GM03348 (cell line): ENCODE results near the gene DPRX.

Source experiments
- DNase-seq: peaks from one replicate; pipeline ENCODE4 v3.0.0; 2012; ENCODE audit warnings: low spot score

DPRX gene, protein sequence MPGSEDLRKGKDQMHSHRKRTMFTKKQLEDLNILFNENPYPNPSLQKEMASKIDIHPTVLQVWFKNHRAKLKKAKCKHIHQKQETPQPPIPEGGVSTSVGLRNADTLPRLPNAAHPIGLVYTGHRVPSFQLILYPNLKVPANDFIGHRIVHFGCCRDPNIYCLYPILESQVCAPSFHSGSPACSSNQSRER

DNA sequence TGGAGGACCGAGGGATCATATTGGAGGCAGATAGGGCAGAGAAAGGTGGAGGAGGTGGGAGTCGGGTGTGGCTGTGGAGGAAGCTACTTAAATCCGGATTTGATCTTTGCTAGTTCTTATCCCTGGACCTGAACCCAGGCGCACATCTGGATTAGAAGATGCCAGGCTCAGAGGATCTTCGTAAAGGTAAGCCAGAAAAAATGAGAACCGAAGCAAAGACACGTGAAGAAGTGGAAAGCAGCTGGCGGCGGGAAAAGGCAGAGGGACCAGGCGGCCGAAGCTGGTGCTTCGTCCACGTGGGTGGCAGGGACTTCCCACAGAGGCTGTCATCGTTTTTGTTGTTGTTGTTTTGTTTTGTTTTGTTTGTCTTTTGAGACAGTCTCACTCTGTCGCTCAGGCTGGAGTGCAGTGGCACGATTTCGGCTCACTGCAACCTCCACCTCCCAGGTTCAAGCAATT, at the start of gene DPRX:
DPRX (plus strand) TSS at position 51 of the 459 bp plus-strand sequence; CDS start at position 159, 108 bp downstream.
- no peak for DNase-seq

DNA sequence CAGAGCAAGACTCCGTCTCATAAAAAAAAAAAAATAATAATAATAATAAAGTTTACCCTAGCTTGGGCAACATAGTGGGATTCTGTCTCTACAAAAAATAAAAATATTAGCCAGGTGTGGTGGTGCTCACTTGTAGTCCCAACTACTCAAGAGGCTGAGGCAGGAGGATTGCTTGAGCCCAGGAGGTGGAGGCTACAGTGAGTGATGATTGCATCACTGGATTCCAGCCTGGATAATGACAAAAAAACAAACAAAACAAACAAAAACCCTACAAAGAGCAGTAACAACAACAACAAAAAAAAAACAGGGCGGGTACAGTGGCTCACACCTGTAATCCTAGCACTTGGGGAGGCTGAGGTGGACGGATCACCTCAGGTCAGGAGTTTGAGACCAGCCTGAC, 48.6 kb upstream of the DPRX start:
- no peak for DNase-seq

DNA sequence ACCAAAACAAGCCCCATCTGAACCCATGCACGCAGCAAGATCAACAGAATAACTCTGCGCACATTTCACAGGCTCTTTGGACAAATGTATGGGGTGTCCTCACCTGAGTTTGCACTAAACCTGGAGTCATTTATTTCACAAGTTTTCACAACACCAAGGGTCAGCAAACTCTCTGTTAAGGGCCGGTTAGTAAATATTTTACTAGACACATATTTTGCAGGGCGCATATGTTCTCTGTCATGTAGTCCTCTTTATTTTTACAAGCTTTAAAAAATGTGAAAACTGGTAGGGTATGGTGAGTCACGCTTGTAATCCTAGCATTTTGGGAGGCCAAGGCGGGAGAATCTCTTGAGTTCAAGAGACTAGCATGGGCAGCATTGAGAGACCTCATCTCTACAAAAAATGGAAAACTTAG, 45.5 kb upstream of the DPRX start:
- DNase-seq = no peak

DNA sequence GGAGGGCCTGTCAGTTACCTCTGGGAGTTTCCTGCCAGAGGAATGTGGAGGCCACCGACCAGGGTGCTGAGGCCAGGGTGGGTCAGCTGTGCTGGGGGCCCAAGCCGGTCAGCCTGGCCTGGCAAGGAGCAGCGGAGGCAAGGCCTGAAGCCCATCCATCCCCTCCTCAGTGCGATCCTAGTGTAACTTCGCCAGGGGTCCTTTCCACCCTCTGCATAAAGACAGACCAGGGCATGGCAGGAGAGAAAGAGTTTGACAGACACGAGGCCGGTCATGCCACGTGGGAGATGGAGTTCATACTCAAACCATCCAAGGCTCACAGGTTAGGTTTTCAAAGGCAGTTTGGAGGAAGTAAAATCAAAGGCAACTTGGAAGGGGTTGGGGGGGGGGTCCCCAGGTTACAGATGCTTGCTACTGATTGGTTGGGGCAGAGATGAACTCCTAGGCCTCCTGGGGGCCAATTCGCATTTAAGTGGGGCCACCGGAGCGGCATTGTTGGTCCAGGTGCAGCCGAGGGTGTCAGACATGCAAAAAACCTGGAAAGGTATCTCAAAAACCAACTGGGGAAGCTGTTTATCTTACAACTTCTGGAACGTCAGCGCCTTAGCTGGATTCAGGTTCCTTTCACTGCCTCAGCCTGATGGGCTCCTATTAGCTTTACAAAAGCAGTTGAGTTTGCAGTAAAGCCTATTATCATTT, 36.8 kb upstream of the DPRX start:
- DNase-seq = no peak

DNA sequence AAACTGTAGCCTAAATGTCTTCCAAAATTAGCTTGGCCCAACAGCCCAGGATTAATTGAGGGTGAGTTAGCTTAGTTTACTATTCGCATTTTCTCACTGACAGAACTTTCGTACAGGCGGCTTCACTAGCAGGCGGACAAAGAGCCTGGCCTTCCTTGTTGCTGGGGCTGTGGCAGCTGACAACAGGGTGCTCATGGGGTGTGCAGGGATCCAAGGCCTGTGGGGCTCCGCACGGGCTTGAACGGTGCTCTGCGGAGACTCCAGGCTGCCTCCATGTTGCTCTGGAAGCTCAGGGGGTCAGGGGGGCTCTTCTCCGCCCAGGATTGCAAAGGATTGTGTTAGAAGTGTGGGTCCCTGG, 36.3 kb upstream of the DPRX start:
- DNase-seq = no peak

DNA sequence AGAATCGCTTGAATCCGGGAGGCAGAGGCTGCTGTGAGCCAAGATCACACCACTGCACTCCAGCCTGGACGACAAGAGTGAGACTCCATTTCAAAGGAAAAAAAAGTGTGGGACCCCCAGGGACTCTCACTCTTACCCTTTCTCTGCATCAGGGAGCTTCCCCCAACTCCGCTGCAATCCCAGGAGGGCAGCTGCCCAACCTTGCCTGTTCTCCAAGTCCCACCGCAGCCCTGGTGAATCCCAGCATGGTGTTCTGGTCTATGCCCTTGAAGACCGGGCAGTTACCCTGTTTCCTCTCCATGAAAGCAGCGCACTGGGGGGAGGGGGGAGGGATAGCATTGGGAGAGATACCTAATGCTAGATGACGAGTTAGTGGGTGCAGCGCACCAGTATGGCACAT, 35.7 kb upstream of the DPRX start:
- no peak for DNase-seq

DNA sequence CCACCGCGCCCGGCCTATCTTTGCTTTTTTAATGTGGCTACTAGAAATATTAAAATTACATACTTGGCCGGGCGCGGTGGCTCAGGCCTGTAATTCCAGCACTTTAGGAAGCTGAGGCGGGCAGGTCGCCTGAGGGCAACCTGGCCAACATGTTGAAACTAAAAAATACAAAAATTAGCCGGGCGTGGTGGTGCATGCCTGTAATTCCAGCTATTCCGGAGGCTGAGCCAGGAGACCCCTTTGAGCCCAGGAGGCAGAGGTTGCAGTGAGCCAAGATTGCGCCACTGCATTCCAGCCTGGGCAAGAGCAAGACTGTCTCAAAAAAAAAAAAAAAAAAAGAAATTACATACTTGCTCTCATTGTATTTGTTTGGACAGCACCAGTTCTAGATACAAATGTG, 34.8 kb upstream of the DPRX start:
- DNase-seq = no peak

DNA sequence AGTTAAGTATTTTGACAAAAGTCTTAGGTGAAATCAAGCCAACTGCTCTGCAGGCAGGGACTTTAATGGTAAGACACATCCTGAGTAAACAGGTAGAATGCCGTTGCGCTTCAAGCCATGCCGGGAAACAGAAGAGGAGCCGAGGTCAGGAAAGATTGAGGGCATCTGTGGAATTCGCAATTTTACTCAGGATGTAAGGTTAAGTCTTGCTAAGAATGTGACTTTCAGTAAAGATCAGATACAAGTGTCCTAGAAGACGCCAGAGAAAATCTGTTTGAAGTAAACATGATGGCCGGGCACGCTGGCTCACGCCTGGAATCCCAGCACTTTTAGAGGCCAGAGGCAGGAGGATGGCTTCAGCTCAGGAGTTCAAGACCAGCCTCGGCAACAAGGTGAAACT, 33.4 kb upstream of the DPRX start:
- DNase-seq = no peak

DNA sequence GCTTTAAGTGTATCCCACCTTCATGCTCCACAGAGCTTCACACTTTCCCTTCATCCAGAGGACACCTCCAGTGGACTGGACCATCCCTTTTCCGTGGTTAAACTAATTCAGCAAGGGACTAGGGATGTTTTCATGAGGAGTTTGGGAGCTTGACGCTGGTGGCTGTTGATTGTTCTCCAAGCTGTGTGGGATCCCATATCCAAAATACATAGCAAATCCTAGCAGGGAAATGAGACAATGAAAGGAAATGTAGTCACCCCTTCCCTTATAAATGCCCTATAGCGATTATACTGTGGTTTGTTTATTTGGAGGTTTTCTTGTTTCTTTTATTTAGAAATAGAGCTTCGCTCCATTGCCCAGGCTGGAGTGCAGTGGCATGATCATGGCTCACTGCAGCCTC, 31.6 kb upstream of the DPRX start:
- DNase-seq = no peak

DNA sequence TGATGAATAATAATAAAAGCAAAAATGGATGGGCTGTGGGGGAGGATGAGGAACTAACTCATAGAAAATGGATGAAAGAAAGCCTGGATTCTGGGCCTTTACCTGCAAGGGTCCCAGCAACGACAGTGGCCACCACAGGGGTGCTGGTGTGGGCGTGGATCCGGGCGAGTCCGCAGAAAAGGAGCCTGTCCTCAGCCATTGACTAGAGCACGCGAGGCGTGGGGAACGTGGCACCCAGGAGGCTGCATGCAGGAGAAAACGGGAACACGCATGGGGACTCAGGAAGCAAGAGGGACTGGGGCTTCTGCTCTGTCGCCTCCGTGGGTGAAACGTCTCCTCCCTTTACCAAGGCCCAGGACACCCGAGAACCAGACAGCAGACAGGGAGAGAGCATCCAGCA, 25.8 kb upstream of the DPRX start:
- DNase-seq = no peak

DNA sequence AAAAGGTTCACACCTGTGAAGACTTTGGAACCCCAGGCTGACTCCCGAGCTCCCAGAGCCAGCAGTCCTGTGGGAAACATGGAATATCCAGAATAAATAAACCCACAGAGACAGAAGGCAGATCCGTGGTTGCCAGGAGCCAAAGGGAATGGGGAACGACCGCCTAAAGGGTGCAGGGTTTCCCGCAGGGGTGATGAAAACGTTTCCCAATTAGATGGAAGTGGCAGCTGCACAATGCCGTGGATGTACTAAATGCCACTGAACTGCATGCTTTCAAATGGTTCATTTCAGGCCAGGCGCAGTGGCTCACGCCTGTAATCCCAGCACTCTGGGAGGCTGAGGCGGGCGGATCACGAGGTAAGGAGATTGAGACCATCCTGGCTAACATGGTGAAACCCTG, 23.4 kb upstream of the DPRX start:
- no peak for DNase-seq

DNA sequence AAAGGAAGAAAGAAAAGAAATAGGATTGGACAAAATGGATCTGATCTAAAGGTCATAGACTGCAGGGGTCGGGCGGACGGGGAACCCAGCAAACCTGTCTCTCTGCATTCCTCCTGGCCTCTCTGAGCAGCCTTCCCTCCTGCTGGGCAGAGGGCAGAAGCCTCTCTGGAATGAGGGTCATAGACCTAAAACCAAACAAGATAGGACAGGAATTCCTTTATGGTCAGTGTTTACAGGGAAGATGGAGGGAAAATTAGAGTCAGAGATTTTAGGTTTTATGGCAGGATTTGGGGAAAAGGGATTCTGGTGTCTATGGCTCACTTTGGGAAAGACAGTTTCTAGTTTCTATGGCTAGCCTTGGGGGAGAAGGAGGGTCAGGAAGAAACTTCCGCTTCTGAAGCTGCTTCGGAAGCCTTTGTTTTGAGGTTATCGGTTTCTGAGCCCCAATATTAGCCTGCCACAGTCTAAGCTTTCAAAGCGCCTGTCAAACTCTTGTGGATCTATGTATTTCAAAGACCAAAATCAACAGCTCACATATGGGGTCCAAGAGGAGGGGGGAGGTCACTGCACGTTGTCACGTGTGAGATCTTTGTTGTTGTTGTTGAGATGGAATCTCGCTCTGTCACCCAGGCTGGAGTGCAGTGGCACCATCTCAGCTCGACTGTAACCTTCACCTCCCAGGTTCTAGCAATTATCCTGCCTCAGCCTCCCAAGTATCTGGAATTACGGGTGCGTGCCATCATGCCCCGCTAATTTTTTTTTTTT, 18.9 kb upstream of the DPRX start:
- no peak for DNase-seq

DNA sequence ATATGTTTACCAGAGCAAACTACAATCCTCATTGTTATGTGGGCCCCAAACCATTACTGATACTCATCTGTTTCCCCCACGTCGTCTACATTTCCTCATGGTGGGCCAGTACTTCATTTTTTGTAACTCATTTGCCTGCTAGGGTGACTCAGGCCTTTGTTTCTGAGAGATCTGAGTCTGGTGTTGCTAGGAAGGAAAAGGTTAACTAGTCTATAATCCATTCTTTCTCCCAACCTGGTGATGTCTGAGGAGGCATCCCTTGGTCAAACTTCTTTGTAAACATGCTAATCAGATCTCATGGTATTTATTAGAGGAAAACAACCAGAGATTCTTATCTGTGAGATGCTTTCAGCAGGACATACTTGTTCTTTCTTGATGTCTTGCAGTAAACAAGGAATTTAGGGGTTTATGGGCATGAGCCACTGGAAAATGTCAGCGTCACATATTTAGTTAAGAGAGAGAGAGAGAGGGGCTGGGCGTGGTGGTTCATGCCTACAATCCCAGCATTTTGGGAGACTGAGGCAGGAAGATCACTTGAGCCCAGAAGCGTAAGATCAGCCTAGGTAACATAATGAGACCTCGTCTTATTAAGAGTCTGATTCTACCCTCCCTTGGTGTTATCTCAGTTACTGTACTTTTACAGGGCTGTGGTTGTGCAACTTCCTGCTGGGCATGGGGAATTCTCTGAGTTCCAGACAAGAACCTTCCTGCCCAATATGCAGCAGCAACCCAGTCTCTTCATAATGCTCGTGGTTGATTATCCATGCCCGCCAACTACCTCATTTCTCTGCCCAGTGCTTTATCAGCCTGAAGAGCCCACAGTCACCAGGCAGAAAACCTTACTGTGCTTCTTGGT, 9.7 kb upstream of the DPRX start:
- no peak for DNase-seq

DNA sequence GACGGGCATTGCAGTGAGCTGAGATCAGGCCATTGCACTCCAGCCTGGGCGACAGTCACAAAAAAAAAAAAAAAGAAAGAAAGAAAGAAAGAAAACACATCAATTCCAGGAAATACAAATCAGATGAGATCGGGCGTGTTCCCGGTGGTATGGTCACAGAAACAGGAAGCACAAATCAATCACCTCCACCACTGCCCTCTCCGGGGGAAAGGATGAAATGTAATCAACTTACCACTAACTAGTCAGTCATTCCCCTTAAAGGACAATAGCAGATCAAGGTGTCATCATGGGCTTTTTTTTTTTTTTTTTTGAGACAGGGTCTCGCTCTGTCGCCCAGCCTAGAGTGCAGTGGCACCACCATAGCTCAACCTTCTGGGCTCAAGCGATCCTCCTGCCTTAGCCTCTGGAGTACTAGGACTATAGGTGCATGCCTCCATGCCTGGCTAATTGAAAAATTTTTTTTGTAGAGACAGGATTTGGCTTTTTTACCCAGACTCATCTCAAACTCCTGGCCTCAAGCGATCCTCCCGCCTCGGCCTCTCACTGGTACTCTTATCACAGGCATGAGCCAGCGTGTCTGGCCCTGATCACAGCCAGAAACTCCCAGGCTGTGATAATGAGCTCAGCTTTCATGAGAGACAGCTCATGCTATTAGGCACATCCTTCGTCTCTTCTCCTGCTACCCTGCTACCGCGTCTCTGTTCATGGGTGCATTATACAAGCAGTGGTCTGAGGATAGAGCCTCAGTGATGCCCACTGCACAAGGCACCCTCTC, 6.8 kb upstream of the DPRX start:
- DNase-seq = no peak

DNA sequence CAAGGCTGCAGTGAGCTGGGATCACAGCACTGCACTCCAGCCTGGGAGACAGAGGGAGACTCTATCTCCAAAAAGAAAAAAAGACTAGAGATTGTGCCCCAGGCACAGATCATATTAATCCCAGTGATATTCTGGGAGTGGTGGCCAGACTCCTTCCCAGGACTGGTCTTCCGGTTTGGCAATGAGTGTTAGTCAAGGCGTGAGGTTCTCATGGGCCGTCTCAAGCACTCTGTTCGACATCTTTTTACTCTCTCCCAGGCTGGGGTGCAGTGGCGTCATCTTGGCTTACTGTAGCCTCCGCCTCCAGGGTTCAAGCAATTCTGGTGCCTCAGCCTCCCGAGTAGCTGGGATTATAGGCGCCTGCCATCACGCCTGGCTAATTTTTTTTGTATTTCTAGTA, 5.3 kb upstream of the DPRX start:
- DNase-seq = no peak

DNA sequence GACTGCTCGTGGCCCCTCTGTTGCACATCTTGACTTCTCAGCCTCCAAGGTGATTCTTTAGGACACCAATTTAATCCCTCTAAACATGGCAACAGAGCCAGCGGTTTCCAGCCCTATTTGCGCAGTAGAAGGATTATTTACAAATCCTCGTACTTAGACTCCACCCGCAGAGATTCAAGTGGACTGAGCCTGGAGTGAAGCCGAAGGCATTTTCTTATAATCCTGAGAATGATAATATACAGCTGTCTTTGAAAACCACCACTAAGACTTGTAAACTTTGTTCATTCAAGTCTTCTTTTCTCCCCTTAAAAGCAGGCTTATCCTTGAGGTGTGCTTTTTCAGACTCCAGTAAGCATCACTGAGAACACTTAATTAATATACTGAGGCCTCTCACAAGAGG, 4.8 kb upstream of the DPRX start:
- DNase-seq = no peak

DNA sequence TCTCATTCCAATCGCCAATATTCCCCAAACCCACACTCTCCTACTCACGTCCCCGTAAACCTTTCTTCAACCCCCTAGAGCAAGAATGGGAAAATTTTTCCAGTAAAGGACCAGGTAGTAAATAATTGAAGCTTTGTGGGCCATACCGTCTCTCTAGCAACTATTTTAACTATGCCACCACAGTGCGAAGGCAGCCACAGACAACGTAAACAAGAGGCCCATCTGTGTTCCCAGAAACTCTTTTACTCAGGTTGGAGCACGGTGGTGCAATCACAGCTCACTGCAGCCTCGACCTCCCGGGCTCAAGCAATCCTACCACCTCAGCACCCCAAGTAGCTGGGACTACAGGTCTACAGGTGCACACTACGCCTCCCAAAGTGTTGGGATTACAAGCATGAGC, 3.0 kb downstream of the DPRX start:
- no peak for DNase-seq

DNA sequence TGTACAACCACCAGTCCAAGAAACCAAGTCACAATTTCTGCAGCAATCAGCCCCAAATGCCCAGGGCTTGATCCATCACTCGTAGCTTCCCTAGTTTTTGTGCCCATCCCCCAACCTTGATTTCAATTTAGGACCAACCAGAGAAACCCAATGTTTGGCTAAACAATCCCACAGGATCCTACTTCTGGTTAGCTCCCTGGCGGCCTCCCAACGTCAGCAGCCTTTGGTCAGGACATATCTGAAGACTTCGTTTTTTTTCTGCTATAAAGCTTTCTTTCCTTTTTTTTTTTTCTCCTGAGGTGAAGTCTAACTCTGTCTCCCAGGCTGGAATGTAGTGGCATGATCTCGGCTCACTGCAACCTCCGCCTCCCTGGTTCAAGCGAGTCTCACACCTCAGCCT, 7.7 kb downstream of the DPRX start:
- no peak for DNase-seq

DNA sequence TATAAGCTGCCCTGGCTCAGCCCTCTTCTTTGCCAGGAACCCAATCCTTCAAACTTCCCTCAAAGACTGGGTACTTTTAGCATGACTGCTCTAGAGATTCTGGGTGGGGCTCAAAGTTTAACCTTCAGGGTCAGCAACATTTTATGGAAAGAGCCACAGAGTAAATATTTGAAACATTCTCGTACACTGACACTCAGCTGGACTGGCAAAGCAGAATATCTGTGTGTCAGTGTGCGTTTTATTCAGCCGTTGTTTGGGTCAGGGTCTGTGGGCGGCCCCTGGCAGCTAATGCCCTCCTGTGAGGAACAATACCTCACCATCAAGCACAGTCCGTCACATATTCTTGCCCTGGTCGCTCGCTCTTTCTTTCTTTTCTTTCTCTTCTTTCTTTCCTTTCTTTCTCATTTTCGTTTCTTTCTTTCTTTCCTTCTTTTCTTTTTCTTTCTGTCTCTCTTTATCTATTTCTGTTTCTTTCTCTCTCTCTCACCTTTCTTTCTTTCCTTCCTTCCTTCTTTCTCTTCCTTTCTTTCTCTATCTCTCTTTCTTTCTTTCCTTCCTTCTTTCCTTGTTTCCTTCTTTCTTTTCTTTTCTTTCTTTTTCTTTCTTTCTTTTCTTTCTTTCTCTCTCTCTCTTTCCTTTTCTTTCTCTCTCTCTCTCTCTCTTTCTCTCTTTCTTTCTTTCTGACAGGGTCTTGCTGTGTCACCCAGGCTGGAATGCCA, 10.7 kb downstream of the DPRX start:
- no peak for DNase-seq

DNA sequence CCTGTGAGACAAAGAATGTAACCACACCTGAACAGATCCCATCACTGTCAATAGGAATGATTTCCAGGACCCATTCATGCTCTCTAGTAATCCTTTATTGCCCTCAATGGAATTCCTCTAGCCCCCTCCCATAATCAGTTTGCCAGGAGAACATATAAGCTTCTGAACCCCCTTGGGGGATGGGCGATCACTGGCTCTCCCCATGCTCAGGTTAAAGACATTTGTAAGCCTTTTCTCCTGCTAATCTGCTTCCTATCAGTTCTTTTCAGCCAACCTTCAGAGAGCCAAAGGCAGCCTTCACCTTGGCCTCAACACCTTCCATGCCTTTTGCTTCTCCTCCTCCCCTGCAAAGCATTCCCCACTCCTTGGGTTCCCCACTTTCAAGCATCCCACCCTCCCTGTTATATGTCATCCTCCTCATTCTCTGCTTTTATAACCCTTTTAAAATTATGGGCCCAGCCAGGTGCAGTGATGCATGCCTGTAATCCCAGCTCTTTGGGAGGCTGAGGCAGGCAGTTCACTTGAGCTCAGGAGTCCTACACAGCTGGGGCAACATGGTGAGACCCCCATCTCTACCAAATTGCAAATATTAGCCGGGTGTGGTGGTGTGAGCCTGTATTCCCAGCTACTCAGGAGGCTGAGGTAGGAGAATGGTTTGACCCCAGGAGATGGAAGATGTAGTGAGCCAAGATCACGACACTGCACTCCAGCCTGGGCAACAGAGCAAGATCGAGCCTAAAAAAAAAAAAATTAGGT, 12.4 kb downstream of the DPRX start:
- DNase-seq = no peak
